ENCODE results near the gene PIP4P1.

Gene PIP4P1

GRCh38 chr14:20434701-20435581 is 26.3 kb downstream of the PIP4P1 start:
- no peak for DNase-seq

GRCh38 chr14:20429801-20430669 is 31.2 kb downstream of the PIP4P1 start:
- DNase-seq = no peak

GRCh38 chr14:20428802-20429201 is 32.4 kb downstream of the PIP4P1 start:
- DNase-seq = no peak

GRCh38 chr14:20428010-20428365 is 33.2 kb downstream of the PIP4P1 start:
- DNase-seq = no peak

GRCh38 chr14:20427231-20428009 is 33.8 kb downstream of the PIP4P1 start:
- DNase-seq = no peak

- no peak for DNase-seq
Observed at GRCh38 chr14:20424851-20425250, 36.4 kb downstream of the PIP4P1 start.

GRCh38 chr14:20422886-20423285 is 38.3 kb downstream of the PIP4P1 start:
- no peak for DNase-seq

- DNase-seq = no peak
Observed at GRCh38 chr14:20421267-20421666, 40.0 kb downstream of the PIP4P1 start.

- DNase-seq = no peak
Observed at GRCh38 chr14:20419419-20419818, 41.8 kb downstream of the PIP4P1 start.

GRCh38 chr14:20418501-20418909 is 42.7 kb downstream of the PIP4P1 start:
- no peak for DNase-seq

GRCh38 chr14:20417250-20418186 is 43.7 kb downstream of the PIP4P1 start:
- peak; percentile 21 for DNase-seq

GRCh38 chr14:20416223-20416622 is 45.0 kb downstream of the PIP4P1 start:
- no peak for DNase-seq

- DNase-seq = peak; percentile 31
Observed at GRCh38 chr14:20415782-20416206, 45.4 kb downstream of the PIP4P1 start.

- DNase-seq = no peak
Observed at GRCh38 chr14:20413744-20414082, 47.5 kb downstream of the PIP4P1 start.

- DNase-seq = peak; percentile 81
Observed at GRCh38 chr14:20412876-20413743, 48.1 kb downstream of the PIP4P1 start, which contains the start of gene TEP1. Gene TEP1 (minus strand): TSS chr14:20413501. CDS start chr14:20408439, 5,062 bp downstream.

GRCh38 chr14:20412411-20412810 is 48.8 kb downstream of the PIP4P1 start:
- DNase-seq = no peak

- no peak for DNase-seq
Observed at GRCh38 chr14:20409226-20409625, 52.0 kb downstream of the PIP4P1 start.

Measured in NCI-H774 (cell line).